Astrocyte (in vitro differentiated cells and primary cell): Measurements from ENCODE around the gene PLA2G4F. TPM values are rescaled to one million over a fixed set of nuclear protein-coding genes. Genes with fewer than 3 reads are reported as not detected.

Source experiments
- DNase-seq: peaks from one replicate; pipeline ENCODE4 v3.0.0-alpha.2; 2010; ENCODE audit warnings: low read depth
- FAIRE-seq: peaks from 2 replicates; lab custom pipeline; 2011; peaks lifted over from hg19 to GRCh38; lab: Jason Lieb, UNC
- H2AFZ ChIP-seq: 2 replicates; pipeline ENCODE4 v1.6.0; 2012; ENCODE audit warnings: low read depth, low read length, inconsistent platforms
- H3K27ac ChIP-seq: 2 replicates; pipeline ENCODE4 v1.5.1; 2011; ENCODE audit warnings: low read depth, low read length, inconsistent platforms
- H3K27me3 ChIP-seq: 2 replicates; pipeline ENCODE4 v1.6.0; 2011; ENCODE audit warnings: low read length, inconsistent platforms; ENCODE audit not compliant: insufficient read depth
- H3K36me3 ChIP-seq: 2 replicates; pipeline ENCODE4 v1.5.1; 2011; ENCODE audit warnings: low read length, inconsistent platforms; ENCODE audit not compliant: insufficient read depth
- H3K4me1 ChIP-seq: 2 replicates; pipeline ENCODE4 v1.5.1; 2011; ENCODE audit warnings: low read length, inconsistent platforms; ENCODE audit not compliant: insufficient read depth
- H3K4me2 ChIP-seq: 2 replicates; pipeline ENCODE4 v1.6.0; 2012; ENCODE audit warnings: low read length, inconsistent platforms
- H3K4me3 ChIP-seq: 2 replicates; pipeline ENCODE4 v1.5.1; 2011; ENCODE audit warnings: low read depth, mild to moderate bottlenecking, low read length, inconsistent platforms; ENCODE audit not compliant: insufficient read depth
- H3K79me2 ChIP-seq: 2 replicates; pipeline ENCODE4 v1.6.0; 2012; ENCODE audit warnings: mild to moderate bottlenecking, low read length, inconsistent platforms; ENCODE audit not compliant: insufficient read depth
- H3K9ac ChIP-seq: 2 replicates; pipeline ENCODE4 v1.6.0; 2012; ENCODE audit warnings: mild to moderate bottlenecking, low read length, inconsistent platforms
- H3K9me3 ChIP-seq: 2 replicates; pipeline ENCODE4 v1.5.1; 2012; ENCODE audit warnings: low read depth, mild to moderate bottlenecking, low read length, inconsistent platforms; ENCODE audit not compliant: insufficient read depth
- H4K20me1 ChIP-seq: 2 replicates; pipeline ENCODE4 v1.6.0; 2012; ENCODE audit warnings: low read length, inconsistent platforms; ENCODE audit not compliant: insufficient read depth
- H3K27ac Mint-ChIP-seq: one replicate; pipeline ENCODE4 v1.8.0; 2021; ENCODE audit warnings: mild to moderate bottlenecking, mixed read lengths; ENCODE audit not compliant: unreplicated experiment
- H3K27me3 Mint-ChIP-seq: one replicate; pipeline ENCODE4 v1.8.0; 2021; ENCODE audit warnings: low read depth, mixed read lengths; ENCODE audit not compliant: unreplicated experiment
- H3K36me3 Mint-ChIP-seq: one replicate; pipeline ENCODE4 v1.8.0; 2021; ENCODE audit warnings: low read depth, mixed read lengths; ENCODE audit not compliant: unreplicated experiment
- H3K4me1 Mint-ChIP-seq: one replicate; pipeline ENCODE4 v1.8.0; 2021; ENCODE audit warnings: low read depth, mixed read lengths; ENCODE audit not compliant: unreplicated experiment
- H3K4me3 Mint-ChIP-seq: one replicate; pipeline ENCODE4 v1.8.0; 2021; ENCODE audit warnings: mild to moderate bottlenecking, moderate library complexity, mixed read lengths; ENCODE audit not compliant: unreplicated experiment
- H3K9me3 Mint-ChIP-seq: one replicate; pipeline ENCODE4 v1.8.0; 2021; ENCODE audit warnings: mild to moderate bottlenecking, mixed read lengths; ENCODE audit not compliant: unreplicated experiment
- EZH2 ChIP-seq: IDR thresholded peaks from 2 replicates; pipeline ENCODE4 v1.6.1; 2012; ENCODE audit warnings: mild to moderate bottlenecking, low read length, inconsistent platforms; ENCODE audit not compliant: insufficient read depth
- total RNA-seq: library from RNA; stranded (reverse); gene quantifications from 2 replicates; pipeline ENCODE4 v1.2.1, GENCODE V29; 2021
- TF ChIP-seq, protein P1 (sequence below): IDR thresholded peaks from 2 replicates; pipeline ENCODE4 v1.5.1; 2011; ENCODE audit warnings: low read depth, mild to moderate bottlenecking, inconsistent platforms, low read length, moderate library complexity; ENCODE audit not compliant: insufficient read depth

PLA2G4F gene
- total RNA-seq, 1 donor from 2014 or later: 0.30 TPM

DNA sequence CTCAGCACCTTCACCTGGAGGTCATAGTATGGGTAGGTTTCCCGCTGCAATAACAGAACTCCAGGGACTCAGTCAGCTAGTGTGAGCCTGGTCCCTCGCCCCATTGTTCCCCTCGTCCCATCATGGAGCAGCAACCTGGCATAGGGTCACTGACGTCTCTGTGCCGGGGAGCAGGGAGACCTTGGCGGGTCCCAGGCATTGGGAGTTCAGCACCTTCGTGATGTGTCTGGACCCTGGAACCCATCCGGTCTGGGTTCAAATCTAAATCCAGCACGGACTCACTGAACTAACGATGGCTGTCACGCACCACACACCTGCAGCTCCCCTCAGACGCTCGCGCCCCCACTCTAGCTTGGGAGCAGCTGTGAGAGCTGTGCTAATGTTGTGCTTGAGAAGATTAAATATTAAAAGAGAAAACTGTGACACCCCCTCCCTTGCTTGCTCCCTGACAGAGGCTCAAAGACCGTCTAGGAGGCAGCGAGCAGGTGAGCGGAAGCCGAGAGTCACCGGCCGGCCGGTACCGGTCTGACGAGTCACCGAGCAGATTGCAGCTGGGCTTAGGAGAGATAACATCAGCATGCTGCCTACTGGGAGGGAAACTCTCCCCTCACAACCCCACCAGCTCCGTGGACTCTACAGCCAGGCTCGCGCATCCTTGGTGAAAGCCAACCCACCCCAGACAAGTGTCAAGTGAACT is 742 bp downstream of the PLA2G4F start:
- no peak overlapping the region for H3K27ac Mint-ChIP-seq
- Histone ChIP-seq H3K27me3 (no peaks in the 10 kb centered on the region), H4K20me1 (no peaks in the 10 kb centered on the region), H3K4me2 (no peak overlapping the region), H3K4me3 (no peak overlapping the region), H2AFZ (no peak overlapping the region), H3K9me3 (no peaks in the 10 kb centered on the region), H3K36me3 (peaks cover 10% of the 10 kb centered on the region), H3K27ac (no peak overlapping the region), H3K79me2 (no peaks in the 10 kb centered on the region), H3K4me1 (peaks cover 19% of the 10 kb centered on the region), H3K9ac (no peak overlapping the region)
- H3K4me3 Mint-ChIP-seq: no peak overlapping the region
- DNase-seq (no peak), FAIRE-seq (no peak)
- H3K9me3 Mint-ChIP-seq: no peaks in the 10 kb centered on the region
- peaks cover 13% of the 10 kb centered on the region for H3K4me1 Mint-ChIP-seq
- H3K36me3 Mint-ChIP-seq: peaks cover 13% of the 10 kb centered on the region
- H3K27me3 Mint-ChIP-seq: peaks cover 15% of the 10 kb centered on the region
- TF ChIP-seq, protein P1, sequence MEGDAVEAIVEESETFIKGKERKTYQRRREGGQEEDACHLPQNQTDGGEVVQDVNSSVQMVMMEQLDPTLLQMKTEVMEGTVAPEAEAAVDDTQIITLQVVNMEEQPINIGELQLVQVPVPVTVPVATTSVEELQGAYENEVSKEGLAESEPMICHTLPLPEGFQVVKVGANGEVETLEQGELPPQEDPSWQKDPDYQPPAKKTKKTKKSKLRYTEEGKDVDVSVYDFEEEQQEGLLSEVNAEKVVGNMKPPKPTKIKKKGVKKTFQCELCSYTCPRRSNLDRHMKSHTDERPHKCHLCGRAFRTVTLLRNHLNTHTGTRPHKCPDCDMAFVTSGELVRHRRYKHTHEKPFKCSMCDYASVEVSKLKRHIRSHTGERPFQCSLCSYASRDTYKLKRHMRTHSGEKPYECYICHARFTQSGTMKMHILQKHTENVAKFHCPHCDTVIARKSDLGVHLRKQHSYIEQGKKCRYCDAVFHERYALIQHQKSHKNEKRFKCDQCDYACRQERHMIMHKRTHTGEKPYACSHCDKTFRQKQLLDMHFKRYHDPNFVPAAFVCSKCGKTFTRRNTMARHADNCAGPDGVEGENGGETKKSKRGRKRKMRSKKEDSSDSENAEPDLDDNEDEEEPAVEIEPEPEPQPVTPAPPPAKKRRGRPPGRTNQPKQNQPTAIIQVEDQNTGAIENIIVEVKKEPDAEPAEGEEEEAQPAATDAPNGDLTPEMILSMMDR: no peak
- no peak for TF ChIP-seq EZH2

DNA sequence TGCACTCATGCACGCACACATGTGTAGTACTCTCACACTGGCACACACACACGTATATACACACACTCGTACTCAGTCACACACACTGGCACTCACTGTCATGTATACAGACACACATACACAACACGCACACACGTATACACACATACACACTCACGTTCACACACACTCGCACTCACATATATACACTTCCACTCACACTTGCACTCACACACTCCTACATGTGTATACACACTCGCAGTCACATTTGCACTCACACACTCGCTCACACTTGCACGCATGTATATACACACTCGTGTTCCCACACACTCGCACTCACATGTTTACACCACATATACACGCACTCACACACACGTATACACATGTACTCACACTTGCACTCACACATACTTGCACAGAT is 1.5 kb downstream of the PLA2G4F start:
- Histone ChIP-seq H3K36me3 (peaks cover 4% of the 10 kb centered on the region), H4K20me1 (no peaks in the 10 kb centered on the region), H3K27me3 (no peaks in the 10 kb centered on the region), H3K27ac (no peak overlapping the region), H3K79me2 (no peaks in the 10 kb centered on the region), H3K9me3 (no peaks in the 10 kb centered on the region), H2AFZ (no peak overlapping the region), H3K9ac (no peak overlapping the region), H3K4me3 (no peak overlapping the region), H3K4me1 (peaks cover 19% of the 10 kb centered on the region), H3K4me2 (no peak overlapping the region)
- peak overlapping the region; percentile 48 for H3K27ac Mint-ChIP-seq
- H3K36me3 Mint-ChIP-seq: peaks cover 10% of the 10 kb centered on the region
- no peaks in the 10 kb centered on the region for H3K9me3 Mint-ChIP-seq
- FAIRE-seq: no peak
- H3K4me3 Mint-ChIP-seq: no peak overlapping the region
- TF ChIP-seq, protein P1: no peak
- TF ChIP-seq EZH2: no peak
- DNase-seq: no peak
- peaks cover 13% of the 10 kb centered on the region for H3K4me1 Mint-ChIP-seq
- peaks cover 18% of the 10 kb centered on the region for H3K27me3 Mint-ChIP-seq

DNA sequence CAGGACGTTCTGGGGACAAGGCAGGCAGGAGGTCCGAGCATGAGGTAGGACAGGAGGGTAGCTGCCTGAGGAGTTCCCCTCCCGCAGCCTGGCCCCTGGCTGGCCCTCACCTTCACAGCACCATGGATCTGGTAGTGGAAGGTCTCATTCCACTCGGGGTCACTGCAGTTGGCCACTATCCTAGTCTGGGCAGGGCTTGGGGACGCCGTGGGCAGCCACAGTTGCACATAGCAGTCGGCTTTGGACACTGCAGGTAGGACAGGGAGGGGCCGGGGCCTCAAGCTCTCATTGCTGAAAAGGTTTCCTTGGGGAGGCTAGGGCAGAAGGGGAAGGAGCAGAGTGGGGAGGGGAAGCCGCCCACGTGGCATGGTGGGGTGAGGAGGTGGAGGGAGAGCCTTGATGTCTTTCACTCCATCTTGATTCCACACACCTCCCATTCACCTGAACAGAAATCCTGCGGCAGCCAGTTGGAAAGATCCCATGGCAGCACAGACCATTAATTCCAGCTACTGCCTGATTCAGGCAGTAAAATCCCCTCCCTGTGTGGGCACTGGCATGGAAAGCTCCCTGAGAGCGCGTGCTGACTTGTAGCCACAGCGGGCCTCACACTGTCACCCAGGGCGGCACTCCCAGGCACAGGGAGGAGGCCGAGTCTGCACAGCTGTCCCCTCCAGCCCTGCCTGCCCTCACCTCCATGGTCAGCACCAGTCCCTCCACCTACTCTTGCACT is 2.1 kb downstream of the PLA2G4F start:
- H3K4me3 ChIP-seq: no peak overlapping the region
- Mint-ChIP-seq H3K27me3 (peaks cover 23% of the 10 kb centered on the region), H3K27ac (peak overlapping the region; percentile 48), H3K9me3 (no peaks in the 10 kb centered on the region), H3K36me3 (peaks cover 6% of the 10 kb centered on the region), H3K4me3 (no peak overlapping the region), H3K4me1 (peaks cover 13% of the 10 kb centered on the region)
- H4K20me1 ChIP-seq: no peaks in the 10 kb centered on the region
- H3K27me3 ChIP-seq: no peaks in the 10 kb centered on the region
- no peak overlapping the region for H3K9ac ChIP-seq
- no peaks in the 10 kb centered on the region for H3K9me3 ChIP-seq
- DNase-seq (no peak), FAIRE-seq (no peak)
- TF ChIP-seq, protein P1: no peak
- TF ChIP-seq EZH2: no peak
- H3K4me1 ChIP-seq: peaks cover 17% of the 10 kb centered on the region
- no peak overlapping the region for H3K27ac ChIP-seq
- H2AFZ ChIP-seq: no peak overlapping the region
- H3K4me2 ChIP-seq: no peak overlapping the region
- no peaks in the 10 kb centered on the region for H3K79me2 ChIP-seq
- no peaks in the 10 kb centered on the region for H3K36me3 ChIP-seq
